GM19395 (cell line): ENCODE measurements around the gene S100A9.
"Not testable (repeated sequence)": the region's sequence is repeated elsewhere in the genome, so short reads cannot be mapped to it uniquely, and the experiment has no call there.

ENCODE experiments used
- ATAC-seq: cut with Tn5 transposase; IDR thresholded peaks from one replicate; pipeline ENCODE4 v1.9.1; 2021; ENCODE audit warnings: mild to moderate bottlenecking, moderate library complexity; ENCODE audit not compliant: unreplicated experiment

The S100A9 gene

GRCh38 chr1:153405825-153406599 lies 48.4 kb downstream of the S100A9 start:
- ATAC-seq = not testable (repeated sequence)

- not testable (repeated sequence) for ATAC-seq
Measured at GRCh38 chr1:153407274-153407673, 49.6 kb downstream of the S100A9 start.
